22Rv1 (cell line): ENCODE measurements around the gene CPT2.

Source experiments
- CTCF ChIP-seq: fragments of 450-650 bp; IDR thresholded peaks from 2 replicates; pipeline ENCODE4 v1.5.1; 2017; ENCODE audit warnings: mild to moderate bottlenecking
- ZFX ChIP-seq: fragments of 450-650 bp; IDR thresholded peaks from 2 replicates; pipeline ENCODE4 v1.6.1; 2017; ENCODE audit warnings: antibody characterized with exemption, borderline replicate concordance

DNA sequence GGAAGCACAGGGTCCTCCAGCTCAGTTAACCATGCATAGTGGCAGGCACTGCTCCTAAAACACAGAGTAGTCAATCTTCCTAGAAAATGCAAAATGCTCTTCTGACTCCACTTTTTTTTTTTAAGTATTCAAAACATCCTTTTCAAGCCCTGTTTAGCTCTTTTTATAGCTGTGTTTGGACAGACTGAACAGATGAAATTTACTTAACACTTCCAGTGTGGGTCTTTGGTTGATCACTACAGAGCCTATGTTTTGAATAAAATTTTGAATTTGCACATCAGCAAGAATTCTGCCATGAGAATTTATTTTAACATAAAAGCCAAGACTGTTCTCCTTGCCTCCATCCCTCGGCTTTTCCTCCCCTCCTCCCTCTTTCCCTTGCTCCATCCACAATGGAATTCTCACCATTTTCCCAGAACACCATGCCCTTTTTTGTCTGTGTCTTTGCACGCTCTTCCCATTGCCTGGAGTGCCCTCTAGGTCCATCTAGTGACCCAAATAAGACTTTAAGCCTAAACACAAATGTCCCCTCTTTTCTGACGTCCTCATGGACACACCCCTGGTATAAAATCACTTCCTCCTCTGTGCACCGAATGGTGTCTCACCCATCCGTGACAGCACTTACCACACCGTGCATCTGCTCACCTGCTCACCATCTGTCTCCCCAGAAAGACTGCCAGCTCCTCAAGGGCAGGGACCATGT, 24.0 kb upstream of the CPT2 start:
- TF ChIP-seq CTCF (no peak), ZFX (no peak)
